ENCODE measurements around the gene SHLD1.

DNA sequence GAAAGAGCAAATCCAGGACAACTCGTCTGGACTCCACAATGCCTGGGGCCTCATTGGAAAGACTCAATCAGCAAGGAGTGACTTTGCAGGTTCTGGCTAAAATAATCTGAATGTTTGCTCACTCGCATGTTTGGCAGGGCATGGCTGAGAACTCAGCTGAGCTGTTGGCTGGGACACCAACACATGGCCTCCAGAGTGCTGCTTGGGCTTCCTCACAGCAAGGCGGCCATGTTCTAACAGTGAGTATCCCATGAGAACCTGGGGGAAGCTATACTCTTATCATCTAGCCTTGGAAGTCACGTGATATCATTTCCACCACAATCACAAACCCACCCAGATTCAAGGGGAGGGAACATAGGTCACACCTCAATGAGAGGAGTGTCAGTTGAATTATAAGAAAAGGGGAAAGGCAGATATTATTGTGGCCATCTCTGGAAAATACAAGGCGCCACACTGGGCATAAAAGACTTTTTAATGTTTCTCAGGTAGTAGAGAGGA lies 23.1 kb upstream of the SHLD1 start:
- no peak for TF ChIP-seq SUZ12 (IDR thresholded peaks at IDR 0.05; ENCODE audit: extremely low read depth, insufficient read depth, insufficient read length)
- TF ChIP-seq ZNF274 (IDR thresholded peaks at IDR 0.05; ENCODE audit: low read depth, low read length) = no peak
- TF ChIP-seq YY1 (IDR thresholded peaks at IDR 0.05; ENCODE audit: insufficient read depth, insufficient read length) = no peak
